Fibroblast of lung (primary cell): ENCODE data around the gene TWF2. TPM values are rescaled to one million over a fixed set of nuclear protein-coding genes. Genes with fewer than 3 reads are reported as not detected.

Experiments used
- DNase-seq, 2 donors: peaks; one replicate each; pipeline versions ENCODE4 v3.0.0 to v3.0.0-alpha.2; 2010; ENCODE audit warnings: low read depth in 2 of 2
- H2AFZ ChIP-seq: 2 replicates; pipeline ENCODE4 v1.5.1; 2012; ENCODE audit warnings: low read length, control low read depth, inconsistent platforms
- H3K27ac ChIP-seq: 2 replicates; pipeline ENCODE4 v1.5.1; 2011; ENCODE audit warnings: low read length, control low read depth; ENCODE audit not compliant: insufficient read depth
- H3K27me3 ChIP-seq: 2 replicates; pipeline ENCODE4 v1.5.1; 2011; ENCODE audit warnings: mild to moderate bottlenecking, low read length; ENCODE audit not compliant: control insufficient read depth, insufficient read depth
- H3K36me3 ChIP-seq: 2 replicates; pipeline ENCODE4 v1.5.1; 2011; ENCODE audit warnings: low read length; ENCODE audit not compliant: control insufficient read depth, insufficient read depth
- H3K4me1 ChIP-seq: 2 replicates; pipeline ENCODE4 v1.5.1; 2011; ENCODE audit warnings: low read length; ENCODE audit not compliant: control insufficient read depth, insufficient read depth; ENCODE audit errors: extremely low read depth
- H3K4me2 ChIP-seq: 2 replicates; pipeline ENCODE4 v1.5.1; 2011; ENCODE audit warnings: low read length, control low read depth; ENCODE audit not compliant: insufficient read depth; ENCODE audit errors: extremely low read depth
- H3K4me3 ChIP-seq, 4 experiments: fragments of 200-600 bp in 1 of 4; sonication (generic) in 1 of 4; replicated peaks in 1 of 4; 2 replicates each; pipeline ENCODE4 v1.5.1; 2011 to 2016; ENCODE audit warnings: low read length in 4 of 4, low read depth in 3 of 4, mild to moderate bottlenecking in 3 of 4, control low read depth in 2 of 4, inconsistent platforms in 1 of 4, mixed read lengths in 1 of 4; ENCODE audit not compliant: insufficient read depth in 1 of 4; ENCODE audit errors: control extremely low read depth in 1 of 4
- H3K79me2 ChIP-seq: 2 replicates; pipeline ENCODE4 v1.5.1; 2012; ENCODE audit warnings: mild to moderate bottlenecking, low read length, inconsistent platforms; ENCODE audit not compliant: control insufficient read depth, insufficient read depth
- H3K9ac ChIP-seq: 2 replicates; pipeline ENCODE4 v1.5.1; 2011; ENCODE audit warnings: mild to moderate bottlenecking, low read length, control low read depth; ENCODE audit not compliant: insufficient read depth
- H3K9me3 ChIP-seq: 2 replicates; pipeline ENCODE4 v1.5.1; 2012; ENCODE audit warnings: low read depth, low read length; ENCODE audit not compliant: control insufficient read depth, insufficient read depth
- H4K20me1 ChIP-seq: 2 replicates; pipeline ENCODE4 v1.5.1; 2011; ENCODE audit warnings: low read length; ENCODE audit not compliant: control insufficient read depth, insufficient read depth; ENCODE audit errors: extremely low read depth
- EZH2 ChIP-seq: IDR thresholded peaks from 2 replicates; pipeline ENCODE4 v1.5.1; 2012; ENCODE audit warnings: low read length, control low read depth, mild to moderate bottlenecking; ENCODE audit errors: missing control alignments
- polyA plus RNA-seq, 2 donors: library from polyadenylated mRNA; depleted of rRNA in 1 of 2; stranded (reverse) in 1 of 2; unstranded in 1 of 2; fragments of >200 nt; gene quantifications; 2 replicates each; pipeline ENCODE4 v1.2.1, GENCODE V29; 2011 to 2012; ENCODE audit warnings: missing spikeins in 1 of 2
- total RNA-seq: library from RNA; depleted of rRNA; stranded (reverse); fragments of >200 nt; gene quantifications from 2 replicates; pipeline ENCODE4 v1.2.1, GENCODE V29; 2014
- TF ChIP-seq, protein P1 (sequence below), 2 donors: IDR thresholded peaks in 1 of 2; conservative IDR thresholded peaks in 1 of 2; 1 replicate in 1 of 2; 2 replicates in 1 of 2; pipeline ENCODE4 v1.5.1; 2011 to 2012; ENCODE audit warnings: low read length in 2 of 2, control low read depth in 1 of 2, inconsistent platforms in 1 of 2, low read depth in 1 of 2, mild to moderate bottlenecking in 1 of 2

The TWF2 gene
- total and polyA plus RNA-seq, 2 donors (not counting 1 experiment from before 2014, with no cell fraction given), result 67.2 to 69.9 TPM

DNA sequence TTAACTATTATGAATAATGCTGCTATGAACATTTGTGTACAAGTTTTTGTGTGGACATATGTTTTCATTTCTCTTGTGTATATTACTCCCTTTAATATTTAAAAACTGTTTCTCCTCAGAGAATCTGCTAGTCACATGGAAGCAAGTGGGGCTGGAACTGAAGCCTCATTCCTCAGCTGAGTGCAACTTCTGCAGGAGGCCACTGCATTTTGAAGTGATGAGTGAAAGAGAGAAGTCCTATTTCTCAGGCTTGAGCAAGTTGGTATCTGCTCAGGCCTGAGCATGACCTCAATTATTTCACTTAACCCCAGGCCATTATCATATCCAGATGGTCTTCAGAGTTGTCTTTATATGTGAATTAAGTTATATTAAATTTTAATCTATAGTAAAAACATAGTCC is 25.1 kb downstream of the TWF2 start:
- no peaks in the 10 kb centered on the region for H3K27me3 ChIP-seq
- no peaks in the 10 kb centered on the region for H3K9me3 ChIP-seq
- no peak overlapping the region for H2AFZ ChIP-seq
- H3K27ac ChIP-seq, result no peak overlapping the region
- H3K9ac ChIP-seq, result no peak overlapping the region
- peaks cover 27% of the 10 kb centered on the region for H3K36me3 ChIP-seq
- no peak overlapping the region for H3K4me3 ChIP-seq
- TF ChIP-seq, protein P1, sequence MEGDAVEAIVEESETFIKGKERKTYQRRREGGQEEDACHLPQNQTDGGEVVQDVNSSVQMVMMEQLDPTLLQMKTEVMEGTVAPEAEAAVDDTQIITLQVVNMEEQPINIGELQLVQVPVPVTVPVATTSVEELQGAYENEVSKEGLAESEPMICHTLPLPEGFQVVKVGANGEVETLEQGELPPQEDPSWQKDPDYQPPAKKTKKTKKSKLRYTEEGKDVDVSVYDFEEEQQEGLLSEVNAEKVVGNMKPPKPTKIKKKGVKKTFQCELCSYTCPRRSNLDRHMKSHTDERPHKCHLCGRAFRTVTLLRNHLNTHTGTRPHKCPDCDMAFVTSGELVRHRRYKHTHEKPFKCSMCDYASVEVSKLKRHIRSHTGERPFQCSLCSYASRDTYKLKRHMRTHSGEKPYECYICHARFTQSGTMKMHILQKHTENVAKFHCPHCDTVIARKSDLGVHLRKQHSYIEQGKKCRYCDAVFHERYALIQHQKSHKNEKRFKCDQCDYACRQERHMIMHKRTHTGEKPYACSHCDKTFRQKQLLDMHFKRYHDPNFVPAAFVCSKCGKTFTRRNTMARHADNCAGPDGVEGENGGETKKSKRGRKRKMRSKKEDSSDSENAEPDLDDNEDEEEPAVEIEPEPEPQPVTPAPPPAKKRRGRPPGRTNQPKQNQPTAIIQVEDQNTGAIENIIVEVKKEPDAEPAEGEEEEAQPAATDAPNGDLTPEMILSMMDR (conservative IDR thresholded peaks at IDR 0.05 in 1 of 2, IDR thresholded peaks at IDR 0.05 in 1 of 2; ENCODE audit: low read depth in 1 of 2, low read length in 2 of 2), result no peak
- TF ChIP-seq EZH2, result no peak
- peaks cover 9% of the 10 kb centered on the region for H3K4me1 ChIP-seq
- H4K20me1 ChIP-seq, result no peaks in the 10 kb centered on the region
- DNase-seq, result no peak
- H3K4me2 ChIP-seq, result no peak overlapping the region
- no peaks in the 10 kb centered on the region for H3K79me2 ChIP-seq

DNA sequence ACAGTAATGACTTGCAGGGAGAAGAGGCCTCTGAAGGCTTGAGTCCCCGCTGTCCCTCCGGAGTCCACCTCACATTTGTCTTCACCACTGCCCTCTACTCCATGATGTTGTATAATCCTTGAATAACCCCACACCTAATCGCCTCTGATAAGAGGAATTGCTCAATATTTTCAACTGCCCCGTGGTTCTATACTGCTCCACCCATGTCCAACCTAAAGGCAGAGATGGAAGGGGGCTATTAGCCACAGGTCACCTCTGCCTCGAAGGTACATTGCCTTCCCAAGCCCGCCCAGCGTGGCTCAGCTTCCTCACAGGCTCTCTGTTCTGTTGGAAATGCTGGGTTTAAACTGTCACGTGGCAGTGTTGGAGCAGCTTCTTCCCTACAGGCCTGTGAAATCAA is 26.0 kb downstream of the TWF2 start:
- Histone ChIP-seq H3K9ac (no peak overlapping the region), H2AFZ (no peak overlapping the region), H3K4me3 (no peak overlapping the region), H4K20me1 (no peaks in the 10 kb centered on the region), H3K36me3 (peaks cover 28% of the 10 kb centered on the region), H3K9me3 (no peaks in the 10 kb centered on the region), H3K79me2 (no peaks in the 10 kb centered on the region), H3K27me3 (no peaks in the 10 kb centered on the region), H3K4me1 (peaks cover 9% of the 10 kb centered on the region), H3K27ac (no peak overlapping the region), H3K4me2 (no peak overlapping the region)
- no peak for DNase-seq
- TF ChIP-seq, protein P1 (conservative IDR thresholded peaks at IDR 0.05 in 1 of 2, IDR thresholded peaks at IDR 0.05 in 1 of 2; ENCODE audit: low read depth in 1 of 2, low read length in 2 of 2), result no peak
- TF ChIP-seq EZH2, result no peak

DNA sequence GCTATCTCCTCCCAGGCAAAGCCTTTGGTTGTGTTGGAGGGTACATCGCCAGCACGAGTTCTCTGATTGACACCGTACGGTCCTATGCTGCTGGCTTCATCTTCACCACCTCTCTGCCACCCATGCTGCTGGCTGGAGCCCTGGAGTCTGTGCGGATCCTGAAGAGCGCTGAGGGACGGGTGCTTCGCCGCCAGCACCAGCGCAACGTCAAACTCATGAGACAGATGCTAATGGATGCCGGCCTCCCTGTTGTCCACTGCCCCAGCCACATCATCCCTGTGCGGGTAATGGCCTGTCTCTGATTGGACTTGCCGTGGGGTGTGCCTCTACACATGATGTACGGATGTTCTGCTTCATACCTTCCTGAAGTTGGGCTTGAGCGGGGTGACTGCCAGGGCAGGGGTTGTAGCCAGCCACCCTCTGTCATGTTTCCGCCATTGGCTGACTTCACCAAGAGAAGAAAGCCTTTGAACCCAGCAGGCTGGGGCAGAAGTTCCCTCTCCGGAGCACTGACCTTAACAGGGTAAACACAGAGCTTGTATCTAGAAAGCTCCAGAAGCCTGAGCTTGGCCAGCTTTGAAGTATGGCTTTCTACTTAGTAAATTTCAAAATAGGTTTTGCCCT is 27.6 kb downstream of the TWF2 start:
- DNase-seq, result no peak
- Histone ChIP-seq H3K79me2 (no peaks in the 10 kb centered on the region), H3K27ac (no peak overlapping the region)

More for the DNA sequence above, 27.6 kb downstream of the TWF2 start:
- H3K9ac ChIP-seq, result no peak overlapping the region
- no peaks in the 10 kb centered on the region for H3K27me3 ChIP-seq
- H3K4me2 ChIP-seq, result no peak overlapping the region
- H3K4me3 ChIP-seq, result no peak overlapping the region
- H3K36me3 ChIP-seq, result peaks cover 33% of the 10 kb centered on the region
- H3K9me3 ChIP-seq, result no peaks in the 10 kb centered on the region
- no peaks in the 10 kb centered on the region for H3K4me1 ChIP-seq
- TF ChIP-seq EZH2, result no peak
- TF ChIP-seq, protein P1 (conservative IDR thresholded peaks at IDR 0.05 in 1 of 2, IDR thresholded peaks at IDR 0.05 in 1 of 2; ENCODE audit: low read depth in 1 of 2, low read length in 2 of 2), result no peak
- no peak overlapping the region for H2AFZ ChIP-seq
- H4K20me1 ChIP-seq, result no peaks in the 10 kb centered on the region
